H1 (cell line): Measurements from ENCODE around the gene SLC7A10. TPM values are rescaled to one million over a fixed set of nuclear protein-coding genes. Genes with fewer than 3 reads are reported as not detected.

ENCODE experiments used
- CTCF ChIA-PET: fragments of 300-600 bp; sonication (Branson Sonifier 250); formaldehyde crosslinking; loops from one replicate; lab custom pipeline; 2021; ENCODE audit not compliant: partially characterized antibody; lab: Charles Lee
- POLR2A ChIA-PET: fragments of 300-600 bp; sonication (Branson Sonifier 250); formaldehyde crosslinking; loops from one replicate; lab custom pipeline; 2021; ENCODE audit warnings: inconsistent platforms; ENCODE audit not compliant: partially characterized antibody; lab: Charles Lee
- DNase-seq, 2 experiments: peaks; one replicate each; pipeline versions ENCODE4 v3.0.0 to v3.0.0-alpha.2; 2010 to 2022; ENCODE audit warnings: low spot score in 2 of 2, low read depth in 1 of 2, mixed read lengths in 1 of 2
- FAIRE-seq: peaks from 2 replicates; lab custom pipeline; 2011; peaks lifted over from hg19 to GRCh38; lab: Jason Lieb, UNC
- H2AFZ ChIP-seq: 2 replicates; pipeline ENCODE4 v1.8.1; 2012; ENCODE audit warnings: low read length, inconsistent platforms
- H2AK5ac ChIP-seq: 2 replicates; pipeline ENCODE4 v1.6.1; 2013; ENCODE audit warnings: low read depth, low read length
- H2BK120ac ChIP-seq: replicated peaks from 2 replicates; pipeline ENCODE3; 2013; ENCODE audit warnings: low read depth, low read length, inconsistent platforms
- H2BK12ac ChIP-seq: 2 replicates; pipeline ENCODE4 v1.6.1; 2013; ENCODE audit warnings: low read depth, low read length
- H2BK15ac ChIP-seq: 2 replicates; pipeline ENCODE4 v1.6.1; 2013; ENCODE audit warnings: low read length
- H2BK20ac ChIP-seq: 2 replicates; pipeline ENCODE4 v1.6.1; 2013; ENCODE audit warnings: low read length
- H2BK5ac ChIP-seq: 2 replicates; pipeline ENCODE4 v1.6.1; 2013; ENCODE audit warnings: low read depth, low read length
- H3K14ac ChIP-seq: 2 replicates; pipeline ENCODE4 v1.6.1; 2013; ENCODE audit warnings: inconsistent platforms; ENCODE audit not compliant: insufficient read length
- H3K18ac ChIP-seq: 2 replicates; pipeline ENCODE4 v1.6.1; 2013; ENCODE audit warnings: low read length; ENCODE audit errors: extremely low read depth
- H3K23ac ChIP-seq: 2 replicates; pipeline ENCODE4 v1.6.1; 2013; ENCODE audit warnings: inconsistent platforms; ENCODE audit not compliant: insufficient read length
- H3K23me2 ChIP-seq: 2 replicates; pipeline ENCODE4 v1.6.1; 2013; ENCODE audit warnings: low read depth, low read length
- H3K27ac ChIP-seq: 2 replicates; pipeline ENCODE4 v1.6.1; 2011; ENCODE audit warnings: low read depth, low read length, inconsistent platforms
- H3K27me3 ChIP-seq, 4 experiments: replicated peaks in 1 of 4; 1 replicate in 1 of 4; 2 replicates in 3 of 4; pipeline versions ENCODE4 v1.6.1 to v1.8.1; 2011 to 2013; ENCODE audit warnings: low read length in 3 of 4, mild to moderate bottlenecking in 3 of 4, inconsistent platforms in 2 of 4, mixed read lengths in 2 of 4, moderate library complexity in 1 of 4; ENCODE audit not compliant: control insufficient read depth in 3 of 4, insufficient read depth in 3 of 4; ENCODE audit errors: extremely low read depth in 1 of 4
- H3K36me3 ChIP-seq, 4 experiments: 2 replicates each; pipeline versions ENCODE4 v1.6.1 to v1.8.1; 2011 to 2013; ENCODE audit warnings: mild to moderate bottlenecking in 4 of 4, low read length in 3 of 4, moderate library complexity in 2 of 4, control low read depth in 1 of 4, inconsistent platforms in 1 of 4; ENCODE audit not compliant: insufficient read depth in 4 of 4, control insufficient read depth in 2 of 4
- H3K4ac ChIP-seq: replicated peaks from 2 replicates; pipeline ENCODE3; 2013; ENCODE audit warnings: low read length, low read depth, mixed read lengths, inconsistent platforms; ENCODE audit not compliant: insufficient read length
- H3K4me1 ChIP-seq, 4 experiments: replicated peaks in 1 of 4; 1 replicate in 1 of 4; 2 replicates in 3 of 4; pipeline versions ENCODE4 v1.6.1 to v1.8.1; 2011 to 2013; ENCODE audit warnings: low read length in 3 of 4, inconsistent platforms in 2 of 4, mixed read lengths in 1 of 4; ENCODE audit not compliant: insufficient read depth in 4 of 4, control insufficient read depth in 3 of 4
- H3K4me2 ChIP-seq, 2 experiments: 2 replicates each; pipeline versions ENCODE4 v1.6.1 to v1.8.1; 2011 to 2013; ENCODE audit warnings: low read depth in 2 of 2, low read length in 2 of 2, control low read depth in 1 of 2, inconsistent platforms in 1 of 2, mild to moderate bottlenecking in 1 of 2; ENCODE audit not compliant: insufficient read depth in 1 of 2
- H3K4me3 ChIP-seq, 4 experiments: fragments of 200-600, 300-600 bp in 1 of 4; sonication (generic), shearing (Covaris generic), sonication (Bioruptor Twin) in 1 of 4; 2 replicates each; pipeline versions ENCODE4 v1.5.1 to v1.8.1; 2011 to 2016; ENCODE audit warnings: low read length in 4 of 4, low read depth in 3 of 4, control low read depth in 2 of 4, inconsistent platforms in 2 of 4, mild to moderate bottlenecking in 2 of 4, mixed read lengths in 1 of 4, moderate library complexity in 1 of 4; ENCODE audit not compliant: insufficient read depth in 2 of 4; ENCODE audit errors: extremely low read depth in 1 of 4
- H3K56ac ChIP-seq: replicated peaks from 2 replicates; pipeline ENCODE3; 2013; ENCODE audit warnings: low read depth, mild to moderate bottlenecking, mixed read lengths, low read length, inconsistent platforms; ENCODE audit not compliant: insufficient read length
- H3K79me1 ChIP-seq: 2 replicates; pipeline ENCODE4 v1.6.1; 2013; ENCODE audit warnings: low read depth, low read length, control low read depth
- H3K79me2 ChIP-seq, 2 experiments: 2 replicates each; pipeline versions ENCODE4 v1.6.1 to v1.8.1; 2012 to 2013; ENCODE audit warnings: low read length in 2 of 2, mild to moderate bottlenecking in 2 of 2, inconsistent platforms in 1 of 2; ENCODE audit not compliant: insufficient read depth in 2 of 2, control insufficient read depth in 1 of 2
- H3K9ac ChIP-seq, 4 experiments: replicated peaks in 1 of 4; 1 replicate in 1 of 4; 2 replicates in 3 of 4; pipeline versions ENCODE4 v1.6.1 to v1.8.1; 2011 to 2013; ENCODE audit warnings: low read depth in 3 of 4, low read length in 3 of 4, control low read depth in 2 of 4, mild to moderate bottlenecking in 2 of 4, moderate library complexity in 2 of 4, inconsistent platforms in 1 of 4; ENCODE audit errors: extremely low read depth in 1 of 4
- H3K9me3 ChIP-seq, 2 experiments: 2 replicates each; pipeline versions ENCODE4 v1.6.1 to v1.8.1; 2012 to 2013; ENCODE audit warnings: mild to moderate bottlenecking in 2 of 2, moderate library complexity in 2 of 2, control low read depth in 1 of 2, inconsistent platforms in 1 of 2, low read depth in 1 of 2, low read length in 1 of 2, mixed read lengths in 1 of 2; ENCODE audit not compliant: insufficient read depth in 2 of 2
- H4K20me1 ChIP-seq, 2 experiments: replicated peaks in 1 of 2; 2 replicates each; pipeline versions ENCODE3 to v1.8.1; 2011 to 2013; ENCODE audit warnings: inconsistent platforms in 2 of 2, low read length in 2 of 2, mild to moderate bottlenecking in 1 of 2; ENCODE audit not compliant: insufficient read depth in 2 of 2, control insufficient read depth in 1 of 2
- H4K5ac ChIP-seq: 2 replicates; pipeline ENCODE4 v1.6.1; 2013; ENCODE audit warnings: low read length, low read depth, mixed read lengths, inconsistent platforms; ENCODE audit not compliant: insufficient read length
- H4K8ac ChIP-seq: 2 replicates; pipeline ENCODE4 v1.8.0; 2013; ENCODE audit warnings: mild to moderate bottlenecking, moderate library complexity, low read length, inconsistent platforms; ENCODE audit not compliant: insufficient read depth; ENCODE audit errors: extremely low read depth
- H4K91ac ChIP-seq: replicated peaks from 2 replicates; pipeline ENCODE3; 2013; ENCODE audit warnings: low read length, mixed read lengths, inconsistent platforms; ENCODE audit not compliant: insufficient read length
- ATF2 ChIP-seq: IDR thresholded peaks from 2 replicates; pipeline ENCODE4 v1.6.1; 2012; ENCODE audit warnings: low read length, inconsistent platforms
- CHD1 ChIP-seq: IDR thresholded peaks from 2 replicates; pipeline ENCODE4 v1.6.1; 2012; ENCODE audit warnings: low read depth, low read length, improper control_type of control experiment
- FOSL1 ChIP-seq: IDR thresholded peaks from 2 replicates; pipeline ENCODE4 v1.6.1; 2011; ENCODE audit warnings: mild to moderate bottlenecking, low read depth, low read length, moderate library complexity; ENCODE audit not compliant: insufficient read depth
- KDM4A ChIP-seq: IDR thresholded peaks from one replicate; pipeline ENCODE4 v1.7.1; 2012; ENCODE audit warnings: low read depth, mild to moderate bottlenecking, moderate library complexity, low read length, inconsistent platforms; ENCODE audit not compliant: severe bottlenecking
- RFX5 ChIP-seq: IDR thresholded peaks from 2 replicates; pipeline ENCODE4 v1.6.1; 2011; ENCODE audit warnings: low read depth, low read length, improper control_type of control experiment, borderline replicate concordance
- SRF ChIP-seq: IDR thresholded peaks from 2 replicates; pipeline ENCODE4 v1.6.1; 2011; ENCODE audit warnings: mild to moderate bottlenecking, low read depth, low read length, moderate library complexity
- WGBS, 2 experiments: shearing (Covaris generic) in 1 of 2; methylation state at CpG; one replicate each; pipeline versions ENCODE4 v1.1.6 to v1.1.7; 2013 to 2015; ENCODE audit warnings: low lambda C conversion rate in 2 of 2, mixed read lengths in 2 of 2, inconsistent platforms in 1 of 2, low coverage in 1 of 2, missing lambda C conversion rate in 1 of 2; ENCODE audit not compliant: insufficient replicate concordance in 2 of 2, insufficient coverage in 1 of 2, insufficient read length in 1 of 2; ENCODE audit errors: extremely low coverage in 1 of 2, missing lambda C conversion rate in 1 of 2; 5-methylcytosine and 5-hydroxymethylcytosine counted together
- polyA plus RNA-seq, 7 experiments: library from polyadenylated mRNA; depleted of rRNA in 3 of 7; stranded (reverse) in 5 of 7; unstranded in 2 of 7; fragments of >200 nt in 5 of 7; fragments of 200-250 nt in 2 of 7; gene quantifications; 1 replicate in 5 of 7; 2 replicates in 1 of 7; 4 replicates in 1 of 7; pipeline versions ENCODE4 v1.2.1 to v1.2.3, GENCODE V29; 2011 to 2013; ENCODE audit warnings: missing spikeins in 2 of 7, mixed read lengths in 2 of 7
- total RNA-seq: library from RNA; stranded (reverse); fragmentation: NEBNext Ultra II Directional; extraction: Animal tissue kit (Norgen Biotek cat#: 25700); gene quantifications from 2 replicates; pipeline ENCODE4 v1.2.1, GENCODE V29; 2021

SLC7A10 gene
- total and polyA plus RNA-seq, 2 of the 8 experiments (the other 6 are each of a cell fraction or from before 2014, with no cell fraction given), result 3.7 to 7.1 TPM

- H3K9me3 ChIP-seq, result no peaks in the 10 kb centered on the region
- no peak overlapping the region for H4K5ac ChIP-seq
- CTCF ChIA-PET, result interaction anchor here (0.9 to 1.0 kb wide), 3 partner anchors 10 to 20 kb away, joined by 3 to 4 read pairs (median 4); no protein-coding TSS in a partner anchor
- no peak overlapping the region; the same call in 1 of the 2 replicates for H4K8ac ChIP-seq
- no peak overlapping the region for H3K14ac ChIP-seq
- H3K4me3 ChIP-seq, result no peak overlapping the region
- TF ChIP-seq SRF (no peak), FOSL1 (no peak), RFX5 (no peak), ATF2 (no peak), CHD1 (no peak), KDM4A (no peak)
- no peak for DNase-seq
- 91% methylated on average over 23 of the region's 32 CpGs; no CpG with 5 or more reads in 1 of the 2 experiments for WGBS, 2 experiments
- H3K23ac ChIP-seq, result no peak overlapping the region
- H2BK20ac ChIP-seq, result no peak overlapping the region
- H3K9ac ChIP-seq, result no peak overlapping the region
- no peaks in the 10 kb centered on the region for H3K4me1 ChIP-seq
- no peak overlapping the region for H3K4me2 ChIP-seq
- no peak for FAIRE-seq
- no peak overlapping the region for H3K27ac ChIP-seq
- H3K79me2 ChIP-seq, result no peaks in the 10 kb centered on the region
- H3K36me3 ChIP-seq, result peaks cover 0 to 28% (median 2%) of the 10 kb centered on the region in 4 experiments; a peak in 4 of 8 replicates
- H2BK15ac ChIP-seq, result no peak overlapping the region
- peaks cover 4 to 7% of the 10 kb centered on the region in 2 experiments for H4K20me1 ChIP-seq
- POLR2A ChIA-PET, result interaction anchor here (1.4 kb wide), 1 partner anchor 8 kb away, joined by 4 read pairs; no protein-coding TSS in a partner anchor
- H2BK12ac ChIP-seq, result no peak overlapping the region
- H2AK5ac ChIP-seq, result no peak overlapping the region
- peaks cover 3% of the 10 kb centered on the region; the same call in 1 of the 2 replicates for H3K79me1 ChIP-seq
- no peak overlapping the region for H2BK5ac ChIP-seq
- no peak overlapping the region for H3K56ac ChIP-seq
- no peak overlapping the region for H4K91ac ChIP-seq
- no peaks in the 10 kb centered on the region for H3K23me2 ChIP-seq
- no peaks in the 10 kb centered on the region for H3K27me3 ChIP-seq
- H2BK120ac ChIP-seq, result no peak overlapping the region
- H3K18ac ChIP-seq, result no peak overlapping the region
- no peak overlapping the region for H2AFZ ChIP-seq
- H3K4ac ChIP-seq, result no peak overlapping the region
Observed at GRCh38 chr19:33204136-33204973, 21.3 kb downstream of the SLC7A10 start.
